HCT116 (cell line): ENCODE measurements around the gene SCYGR4. TPM values are rescaled to one million over a fixed set of nuclear protein-coding genes. Genes with fewer than 3 reads are reported as not detected.

Experiments
- ATAC-seq: fragments of 200-7000 bp; cut with Tn5 transposase; 2 replicates; pipeline ENCODE4 v1.9.1; 2020; ENCODE audit warnings: mild to moderate bottlenecking, moderate library complexity
- Bru-seq: library from RNA; stranded (reverse); fragments of 400-500 nt; gene quantifications from one replicate; lab custom pipeline; 2021; lab: Mats Ljungman, UMichigan
- BruChase-seq, 2 experiments: library from RNA; stranded (reverse); fragments of 400-500 nt; gene quantifications; one replicate each; lab custom pipeline; 2021; lab: Mats Ljungman, UMichigan
- BruUV-seq: library from RNA; stranded (reverse); fragments of 400-500 nt; replicated peaks from 2 replicates; lab custom pipeline; 2021; lab: Mats Ljungman, UMichigan
- CTCF ChIA-PET: fragments of 300-600 bp; sonication (Branson Sonifier 250); formaldehyde crosslinking; loops from one replicate; lab custom pipeline; 2021; ENCODE audit warnings: antibody characterized with exemption; lab: Charles Lee
- POLR2A ChIA-PET: fragments of 300-600, 350-600 bp; sonication (Branson Sonifier 250); formaldehyde crosslinking; loops from one replicate; lab custom pipeline; 2021; ENCODE audit warnings: antibody characterized with exemption; lab: Charles Lee
- RAD21 ChIA-PET, 2 experiments: fragments of 300-600 bp; sonication (Branson Sonifier 250); formaldehyde crosslinking; loops; one replicate each; lab custom pipeline; 2023; ENCODE audit warnings: low total read pairs in 2 of 2; ENCODE audit not compliant: uncharacterized antibody in 2 of 2, unreplicated experiment in 2 of 2, low non-redundant PET in 1 of 2; lab: Charles Lee
- DNase-seq: peaks from one replicate; pipeline ENCODE4 v3.0.0-alpha.2; 2010; ENCODE audit warnings: low read depth, low spot score
- H2AFZ ChIP-seq: fragments of 200-600 bp; shearing (Covaris generic), sonication (generic); 2 replicates; pipeline ENCODE4 v1.6.1; 2017; ENCODE audit warnings: low read depth, mixed run types, mixed read lengths, antibody characterized with exemption, low read length; ENCODE audit not compliant: poor library complexity, severe bottlenecking
- H3K27ac ChIP-seq: 2 replicates; pipeline ENCODE4 v1.5.1; 2012; ENCODE audit warnings: low read depth, low read length
- H3K27me3 ChIP-seq: fragments of 200-600 bp; sonication (generic); 2 replicates; pipeline ENCODE4 v1.6.1; 2016; ENCODE audit warnings: mixed run types, low read length, mixed read lengths; ENCODE audit not compliant: insufficient read depth
- H3K36me3 ChIP-seq, 2 experiments: fragments of 200-500 bp in 1 of 2; fragments of 200-600 bp in 1 of 2; sonication (Bioruptor generic) in 1 of 2; sonication (generic) in 1 of 2; 2 replicates each; pipeline versions ENCODE4 v1.5.1 to v1.6.1; 2014 to 2016; ENCODE audit warnings: low read length in 2 of 2, inconsistent platforms in 1 of 2, mixed read lengths in 1 of 2, mixed run types in 1 of 2; ENCODE audit not compliant: insufficient read depth in 2 of 2, control insufficient read depth in 1 of 2
- H3K4me1 ChIP-seq, 2 experiments: fragments of 200-600 bp in 1 of 2; sonication (generic) in 1 of 2; 2 replicates each; pipeline versions ENCODE4 v1.5.1 to v1.6.1; 2012 to 2017; ENCODE audit warnings: low read length in 2 of 2, inconsistent platforms in 1 of 2, mild to moderate bottlenecking in 1 of 2, mixed read lengths in 1 of 2, mixed run types in 1 of 2, moderate library complexity in 1 of 2; ENCODE audit not compliant: insufficient read depth in 2 of 2, control insufficient read depth in 1 of 2
- H3K4me2 ChIP-seq: fragments of 200-600 bp; sonication (generic); 2 replicates; pipeline ENCODE4 v1.6.1; 2017; ENCODE audit warnings: mixed run types, low read length, mixed read lengths
- H3K4me3 ChIP-seq, 2 experiments: fragments of 200-600 bp in 1 of 2; sonication (generic) in 1 of 2; replicated peaks in 1 of 2; 2 replicates each; pipeline ENCODE4 v1.5.1; 2011 to 2016; ENCODE audit warnings: low read length in 2 of 2, control low read depth in 1 of 2, low read depth in 1 of 2, mild to moderate bottlenecking in 1 of 2, mixed read lengths in 1 of 2, mixed run types in 1 of 2
- H3K79me2 ChIP-seq: fragments of 200-600 bp; sonication (generic); 2 replicates; pipeline ENCODE4 v1.6.1; 2017; ENCODE audit warnings: mild to moderate bottlenecking, mixed run types, low read length, moderate library complexity, mixed read lengths; ENCODE audit not compliant: insufficient read depth
- H3K9ac ChIP-seq: fragments of 200-600 bp; sonication (generic); 2 replicates; pipeline ENCODE4 v1.6.1; 2016; ENCODE audit warnings: low read length, mixed read lengths
- H3K9me2 ChIP-seq: fragments of 200-600 bp; sonication (generic), shearing (Covaris generic); 2 replicates; pipeline ENCODE4 v1.6.1; 2017; ENCODE audit warnings: mixed run types, mild to moderate bottlenecking, moderate library complexity; ENCODE audit not compliant: insufficient read depth
- H3K9me3 ChIP-seq, 2 experiments: fragments of 200-500 bp in 1 of 2; fragments of 200-600 bp in 1 of 2; sonication (Bioruptor generic) in 1 of 2; sonication (generic) in 1 of 2; 2 replicates each; pipeline ENCODE4 v1.6.1; 2014 to 2017; ENCODE audit warnings: low read length in 2 of 2, mixed read lengths in 2 of 2, inconsistent platforms in 1 of 2, low read depth in 1 of 2, mild to moderate bottlenecking in 1 of 2, mixed run types in 1 of 2, moderate library complexity in 1 of 2; ENCODE audit not compliant: control insufficient read depth in 1 of 2, insufficient read depth in 1 of 2
- H4K20me1 ChIP-seq: fragments of 200-600 bp; sonication (generic), shearing (Covaris generic); 2 replicates; pipeline ENCODE4 v1.6.1; 2017; ENCODE audit warnings: mixed run types, mild to moderate bottlenecking, moderate library complexity; ENCODE audit not compliant: insufficient read depth
- ELF1 ChIP-seq: IDR thresholded peaks from 2 replicates; pipeline ENCODE4 v1.6.1; 2012; ENCODE audit warnings: low read depth, borderline replicate concordance
- JUND ChIP-seq: IDR thresholded peaks from 2 replicates; pipeline ENCODE4 v1.6.1; 2012
- REST ChIP-seq: IDR thresholded peaks from 2 replicates; pipeline ENCODE4 v1.6.1; 2012; ENCODE audit warnings: low read depth
- SRF ChIP-seq: IDR thresholded peaks from 2 replicates; pipeline ENCODE4 v1.6.1; 2012; ENCODE audit warnings: low read depth
- YY1 ChIP-seq: IDR thresholded peaks from 2 replicates; pipeline ENCODE4 v1.6.1; 2011; ENCODE audit warnings: low read length, low read depth, moderate library complexity, mild to moderate bottlenecking; ENCODE audit not compliant: insufficient replicate concordance; ENCODE audit errors: extremely low read depth
- ZBTB33 ChIP-seq: IDR thresholded peaks from 2 replicates; pipeline ENCODE4 v1.6.1; 2011; ENCODE audit warnings: mild to moderate bottlenecking, low read length, moderate library complexity; ENCODE audit not compliant: insufficient replicate concordance; ENCODE audit errors: extremely low read depth
- intact Hi-C: fragments of 100-400 bp; cut with micrococcal nuclease; formaldehyde crosslinking; loops from 2 replicates; pipeline ENCODE4 v1.10.0; 2022
- long read RNA-seq: library from polyadenylated mRNA; unstranded; transcript quantifications from one replicate; pipeline ENCODE4 v2.0.0, GENCODE V29; 2021; ENCODE audit not compliant: unreplicated experiment
- polyA plus RNA-seq: library from polyadenylated mRNA; unstranded; fragments of >200 nt; gene quantifications from 2 replicates; pipeline ENCODE4 v1.2.1, GENCODE V29; 2012; ENCODE audit warnings: missing spikeins
- total RNA-seq: library from RNA; stranded (reverse); gene quantifications from one replicate; pipeline ENCODE4 v1.2.1, GENCODE V29; 2021; ENCODE audit not compliant: unreplicated experiment

Gene SCYGR4
- total RNA-seq (not detected), Bru-seq, nascent RNA (percentile 18 among the genes with signal in this experiment), BruChase-seq, experiment 1, labeled RNA remaining after a 6-hour chase (percentile 43 among the genes with signal in this experiment), BruChase-seq, experiment 2, labeled RNA remaining after a 2-hour chase (percentile 21 among the genes with signal in this experiment)
- not detected in 2 replicates for polyA plus RNA-seq
- long read RNA-seq, result 0 reads

- no peak within 1 kb of the TSS for H2AFZ ChIP-seq
- H3K4me1 ChIP-seq, result no peaks in the 10 kb centered on the region; a peak in 1 of 4 replicates
- DNase-seq (no peak), ATAC-seq (no peak)
- no peak within 1 kb of the TSS for H3K27ac ChIP-seq
- RAD21 ChIA-PET, result no interaction called here
- BruUV-seq, result no TSS peak
- H3K79me2 ChIP-seq, result no peaks in the 10 kb centered on the region
- no peaks in the 10 kb centered on the region for H3K9me3 ChIP-seq
- no peaks in the 10 kb centered on the region for H3K27me3 ChIP-seq
- peaks cover 3% of the 10 kb centered on the region for H3K9me2 ChIP-seq
- no peaks in the 10 kb centered on the region for H4K20me1 ChIP-seq
- H3K36me3 ChIP-seq, result no peaks in the 10 kb centered on the region
- intact Hi-C loops, result no loop called here
- no peak within 1 kb of the TSS for H3K9ac ChIP-seq
- no peak for TF ChIP-seq ZBTB33
- no peak for TF ChIP-seq JUND
- TF ChIP-seq SRF, result no peak
- TF ChIP-seq REST, result no peak
- no peak for TF ChIP-seq ELF1
- no peak for TF ChIP-seq YY1
- CTCF ChIA-PET, result no interaction called here
- no peak within 1 kb of the TSS for H3K4me3 ChIP-seq
- no peak within 1 kb of the TSS for H3K4me2 ChIP-seq
- POLR2A ChIA-PET, result no interaction called here
These were observed at the start of gene SCYGR4 for GRCh38 chr2:227617316-227618230. Gene SCYGR4, plus strand, starts transcription at chr2:227617498. Its CDS starts 0 bp downstream, at chr2:227617498.
